Tibial nerve (tissue), 4 donors: ENCODE results near the gene MED28. TPM values are rescaled to one million over a fixed set of nuclear protein-coding genes. Genes with fewer than 3 reads are reported as not detected.

Experiments used
- DNase-seq, 2 donors: peaks; one replicate each; pipeline ENCODE4 v3.0.0-alpha.2; 2019; ENCODE audit warnings: low spot score in 2 of 2
- H3K27ac ChIP-seq, 4 donors: fragments of 200-600 bp; sonication (generic) in 3 of 4; one replicate each; pipeline ENCODE4 v1.5.1; 2017 to 2019; ENCODE audit warnings: mild to moderate bottlenecking in 1 of 4
- H3K27me3 ChIP-seq, 2 donors: fragments of 200-600 bp; sonication (generic) in 1 of 2; one replicate each; pipeline versions ENCODE4 v1.5.1 to v1.6.0; 2017 to 2019
- H3K36me3 ChIP-seq, 3 donors: fragments of 200-600 bp; sonication (generic); one replicate each; pipeline ENCODE4 v1.5.1; 2018 to 2019
- H3K4me1 ChIP-seq, 4 donors: fragments of 200-600 bp; sonication (generic) in 3 of 4; one replicate each; pipeline ENCODE4 v1.5.1; 2017 to 2019
- H3K4me3 ChIP-seq, 4 donors: fragments of 200-600 bp; sonication (generic) in 3 of 4; one replicate each; pipeline ENCODE4 v1.5.1; 2017 to 2019; ENCODE audit warnings: mild to moderate bottlenecking in 1 of 4, moderate library complexity in 1 of 4
- H3K9me3 ChIP-seq, 4 donors: fragments of 200-600 bp; sonication (generic) in 3 of 4; one replicate each; pipeline ENCODE4 v1.5.1; 2017 to 2019
- EP300 ChIP-seq, 2 donors: sonication (generic); formaldehyde crosslinking; IDR thresholded peaks; one replicate each; pipeline ENCODE4 v1.6.1; 2017; ENCODE audit warnings: antibody characterized with exemption in 2 of 2, mild to moderate bottlenecking in 1 of 2
- POLR2A ChIP-seq, 2 donors: fragments of 450-650 bp; IDR thresholded peaks; one replicate each; pipeline ENCODE4 v1.6.1; 2017; ENCODE audit warnings: antibody characterized with exemption in 2 of 2, mild to moderate bottlenecking in 2 of 2, moderate library complexity in 2 of 2
- WGBS, 2 donors: methylation state at CpG; one replicate each; pipeline ENCODE4 v1.1.5; 2018; 5-methylcytosine and 5-hydroxymethylcytosine counted together
- total RNA-seq, 4 donors: library from RNA; depleted of rRNA; stranded (reverse); fragments of >200 nt; gene quantifications; one replicate each; pipeline ENCODE4 v1.1.0, GENCODE V29; 2016
- TF ChIP-seq, protein P1 (sequence below), 5 experiments: fragments of 200-600 bp in 3 of 5; fragments of 450-650 bp in 2 of 5; sonication (generic) in 3 of 5; IDR thresholded peaks; one replicate each; pipeline ENCODE4 v1.5.1; 2016 to 2019; ENCODE audit warnings: antibody characterized with exemption in 5 of 5, mild to moderate bottlenecking in 3 of 5, moderate library complexity in 2 of 5

Gene MED28
- total RNA-seq, 4 donors from 2014 or later = 12.9 to 19.9 (median 16.2) TPM

DNA sequence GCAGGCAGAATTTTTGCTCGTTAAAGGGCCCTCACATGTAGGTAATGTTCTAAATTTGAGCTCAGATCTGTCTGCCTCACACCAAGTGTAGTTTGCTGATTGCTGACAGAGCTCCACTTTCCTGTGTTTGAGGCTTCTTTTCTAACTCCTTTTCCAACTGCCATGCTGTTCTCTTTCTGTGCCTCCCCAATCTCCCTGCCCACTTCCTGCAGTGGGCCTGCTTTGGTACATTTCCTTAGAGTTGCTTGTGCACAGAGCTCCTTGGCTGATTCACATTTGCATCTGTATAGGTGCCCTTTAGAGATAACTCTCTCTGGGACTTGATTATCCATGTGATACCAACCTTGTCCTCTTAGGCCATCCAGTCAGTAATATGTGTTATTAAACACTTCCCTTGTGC is 4.5 kb downstream of the MED28 start:
- Histone ChIP-seq H3K27ac (no peak overlapping the region), H3K9me3 (no peaks in the 10 kb centered on the region), H3K36me3 (peaks cover 2 to 71% (median 16%) of the 10 kb centered on the region in 3 donors), H3K27me3 (no peaks in the 10 kb centered on the region), H3K4me3 (no peak overlapping the region), H3K4me1 (peaks cover 0 to 43% (median 15%) of the 10 kb centered on the region in 4 donors)
- WGBS, 2 donors = 0 to 63% methylated on average over 1 of the region's 1 CpG
- DNase-seq = no peak
- TF ChIP-seq POLR2A (IDR thresholded peaks at IDR 0.05) (no peak), EP300 (IDR thresholded peaks at IDR 0.05) (no peak)
- TF ChIP-seq, protein P1, sequence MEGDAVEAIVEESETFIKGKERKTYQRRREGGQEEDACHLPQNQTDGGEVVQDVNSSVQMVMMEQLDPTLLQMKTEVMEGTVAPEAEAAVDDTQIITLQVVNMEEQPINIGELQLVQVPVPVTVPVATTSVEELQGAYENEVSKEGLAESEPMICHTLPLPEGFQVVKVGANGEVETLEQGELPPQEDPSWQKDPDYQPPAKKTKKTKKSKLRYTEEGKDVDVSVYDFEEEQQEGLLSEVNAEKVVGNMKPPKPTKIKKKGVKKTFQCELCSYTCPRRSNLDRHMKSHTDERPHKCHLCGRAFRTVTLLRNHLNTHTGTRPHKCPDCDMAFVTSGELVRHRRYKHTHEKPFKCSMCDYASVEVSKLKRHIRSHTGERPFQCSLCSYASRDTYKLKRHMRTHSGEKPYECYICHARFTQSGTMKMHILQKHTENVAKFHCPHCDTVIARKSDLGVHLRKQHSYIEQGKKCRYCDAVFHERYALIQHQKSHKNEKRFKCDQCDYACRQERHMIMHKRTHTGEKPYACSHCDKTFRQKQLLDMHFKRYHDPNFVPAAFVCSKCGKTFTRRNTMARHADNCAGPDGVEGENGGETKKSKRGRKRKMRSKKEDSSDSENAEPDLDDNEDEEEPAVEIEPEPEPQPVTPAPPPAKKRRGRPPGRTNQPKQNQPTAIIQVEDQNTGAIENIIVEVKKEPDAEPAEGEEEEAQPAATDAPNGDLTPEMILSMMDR (IDR thresholded peaks at IDR 0.05) = no peak

DNA sequence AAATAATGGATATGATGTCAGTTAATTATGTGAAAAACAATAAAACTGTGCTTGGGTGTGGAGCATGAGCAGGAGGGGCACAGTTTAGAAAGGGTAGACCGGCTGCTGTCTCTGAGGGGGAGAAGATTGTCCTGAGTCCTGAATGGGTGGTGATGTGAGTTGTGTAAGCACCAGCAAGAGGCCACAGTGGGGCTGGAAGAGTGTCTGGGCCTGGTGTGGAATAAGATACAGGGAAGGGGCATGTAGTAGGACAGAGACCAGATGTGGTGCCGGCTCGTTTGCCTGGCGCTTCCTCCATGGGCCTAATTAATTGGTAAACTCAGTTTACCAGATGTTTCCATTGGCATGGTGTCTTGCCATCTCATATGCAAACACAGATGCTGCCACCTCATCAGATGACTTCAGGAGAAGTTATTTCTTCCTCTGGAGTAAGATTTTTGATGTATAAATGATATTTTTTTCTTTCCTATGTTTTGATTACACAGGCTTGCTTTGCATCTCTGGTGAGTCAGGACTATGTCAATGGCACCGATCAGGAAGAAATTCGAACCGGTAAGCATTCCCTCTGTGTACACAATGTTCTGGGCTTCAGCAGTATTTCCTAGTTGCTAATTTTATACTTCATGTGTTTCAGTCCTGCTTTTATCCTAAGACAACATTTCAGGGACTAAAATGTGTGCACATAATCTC is 5.1 kb downstream of the MED28 start:
- no peak overlapping the region for H3K4me3 ChIP-seq
- WGBS, 2 donors = 71 to 79% methylated on average over 7 of the region's 7 CpGs

DNA sequence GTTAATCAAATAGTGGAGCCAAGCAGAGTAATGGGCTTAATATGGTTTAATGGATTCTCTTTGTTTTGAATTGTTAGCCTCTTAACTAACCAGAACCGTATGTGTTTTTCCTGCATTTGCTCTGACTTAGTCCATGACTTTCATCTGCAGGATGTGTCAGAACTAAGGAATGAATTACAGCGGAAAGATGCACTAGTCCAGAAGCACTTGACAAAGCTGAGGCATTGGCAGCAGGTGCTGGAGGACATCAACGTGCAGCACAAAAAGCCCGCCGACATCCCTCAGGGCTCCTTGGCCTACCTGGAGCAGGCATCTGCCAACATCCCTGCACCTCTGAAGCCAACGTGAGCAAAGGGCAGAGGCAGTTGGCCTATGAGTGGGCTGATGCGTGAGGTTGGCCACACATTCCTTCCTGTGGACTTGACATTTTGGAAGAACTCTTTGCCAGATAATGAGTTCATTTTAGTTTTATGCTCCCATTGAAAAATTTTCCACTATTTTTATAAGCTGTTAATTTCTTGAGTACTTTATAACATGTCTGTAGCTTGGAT is 9.1 kb downstream of the MED28 start:
- no peak for DNase-seq
- TF ChIP-seq, protein P1 (IDR thresholded peaks at IDR 0.05) = no peak
- TF ChIP-seq EP300 (IDR thresholded peaks at IDR 0.05) (no peak), POLR2A (IDR thresholded peaks at IDR 0.05) (no peak)
- 62 to 70% methylated on average over 7 of the region's 7 CpGs for whole genome bisulfite sequencing, 2 donors
- Histone ChIP-seq H3K27me3 (no peaks in the 10 kb centered on the region), H3K36me3 (peaks cover 2 to 91% (median 47%) of the 10 kb centered on the region in 3 donors), H3K27ac (no peak overlapping the region), H3K4me1 (peaks cover 0 to 17% (median 0%) of the 10 kb centered on the region in 4 donors), H3K4me3 (no peak overlapping the region), H3K9me3 (no peaks in the 10 kb centered on the region)

More for the DNA sequence above, 5.1 kb downstream of the MED28 start:
- TF ChIP-seq EP300 (IDR thresholded peaks at IDR 0.05) = no peak
- TF ChIP-seq, protein P1 (IDR thresholded peaks at IDR 0.05) = no peak
- no peak for TF ChIP-seq POLR2A (IDR thresholded peaks at IDR 0.05)
- Histone ChIP-seq H3K36me3 (peaks cover 2 to 77% (median 20%) of the 10 kb centered on the region in 3 donors), H3K27me3 (no peaks in the 10 kb centered on the region), H3K27ac (no peak overlapping the region), H3K9me3 (no peaks in the 10 kb centered on the region), H3K4me1 (peaks cover 0 to 46% (median 15%) of the 10 kb centered on the region in 4 donors)
- DNase-seq = no peak

DNA sequence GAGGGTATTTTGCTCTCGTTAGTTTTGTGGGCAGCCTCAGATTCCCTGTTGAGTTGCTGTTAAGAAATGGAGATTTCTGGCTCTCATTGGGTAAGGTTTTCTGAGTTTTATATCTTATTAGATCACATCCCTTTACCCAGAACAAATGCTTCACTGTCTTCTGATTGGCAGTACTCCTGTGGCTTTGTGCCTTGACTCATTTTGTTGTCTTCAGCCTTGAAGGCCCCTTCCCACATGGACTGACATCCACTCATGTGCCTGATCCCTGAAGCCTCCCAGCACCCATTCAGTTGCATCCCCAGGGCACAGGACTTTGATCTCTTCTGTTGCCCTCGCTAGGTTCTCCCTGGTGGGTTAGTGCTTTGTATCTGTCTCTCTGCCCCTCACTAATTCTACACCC is 10.4 kb downstream of the MED28 start:
- TF ChIP-seq POLR2A (IDR thresholded peaks at IDR 0.05) (no peak), EP300 (IDR thresholded peaks at IDR 0.05) (no peak)
- TF ChIP-seq, protein P1 (IDR thresholded peaks at IDR 0.05) = no peak
- H3K27me3 ChIP-seq = no peaks in the 10 kb centered on the region
- peaks cover 2 to 98% (median 47%) of the 10 kb centered on the region in 3 donors for H3K36me3 ChIP-seq
- no peak overlapping the region for H3K4me3 ChIP-seq
- no peaks in the 10 kb centered on the region for H3K9me3 ChIP-seq
- WGBS, 2 donors = 43 to 44% methylated on average over 2 of the region's 2 CpGs
- no peak for DNase-seq
- H3K27ac ChIP-seq = no peak overlapping the region
- H3K4me1 ChIP-seq = peaks cover 0 to 6% (median 0%) of the 10 kb centered on the region in 4 donors

DNA sequence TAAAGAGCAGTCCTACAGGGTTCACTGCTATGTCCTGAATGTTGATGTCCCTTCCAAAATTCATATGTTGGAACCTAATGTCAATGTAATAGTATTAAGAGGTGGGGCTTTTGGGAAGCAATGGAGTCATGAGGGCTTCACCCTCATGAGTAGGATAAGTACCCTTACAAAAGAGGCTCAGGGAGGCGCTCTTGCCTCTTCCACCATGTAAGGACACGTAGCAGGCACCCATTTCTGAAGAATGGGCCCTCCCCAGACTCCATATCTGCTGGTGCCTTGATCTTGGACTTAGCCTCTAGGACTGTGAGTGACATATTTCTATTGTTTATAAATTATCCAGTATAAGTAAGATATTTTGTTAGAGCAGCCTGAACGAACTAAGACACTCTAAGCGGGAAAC is 15.8 kb downstream of the MED28 start:
- no peaks in the 10 kb centered on the region for H3K4me1 ChIP-seq
- H3K27ac ChIP-seq = no peak overlapping the region
- no peak for DNase-seq
- H3K36me3 ChIP-seq = peaks cover 0 to 97% (median 37%) of the 10 kb centered on the region in 3 donors
- H3K4me3 ChIP-seq = no peak overlapping the region
- no peaks in the 10 kb centered on the region for H3K27me3 ChIP-seq
- TF ChIP-seq POLR2A (IDR thresholded peaks at IDR 0.05) (no peak), EP300 (IDR thresholded peaks at IDR 0.05) (no peak)
- TF ChIP-seq, protein P1 (IDR thresholded peaks at IDR 0.05) = no peak
- no peaks in the 10 kb centered on the region for H3K9me3 ChIP-seq
- WGBS, 2 donors = 87 to 89% methylated on average over 4 of the region's 4 CpGs
